GM06990 (cell line): ENCODE results near the gene MAGI2.

ENCODE experiments used
- DNase-seq: peaks from one replicate; pipeline ENCODE4 v3.0.0-alpha.2; 2011; ENCODE audit not compliant: insufficient read length; ENCODE audit errors: extremely low read depth
- H3K27me3 ChIP-seq: replicated peaks from 2 replicates; pipeline ENCODE4 v1.6.0; 2011; ENCODE audit warnings: low read length; ENCODE audit not compliant: control insufficient read depth, insufficient read depth
- H3K36me3 ChIP-seq: 2 replicates; pipeline ENCODE4 v1.5.1; 2011; ENCODE audit warnings: low read length; ENCODE audit not compliant: control insufficient read depth, insufficient read depth
- H3K4me3 ChIP-seq: replicated peaks from 2 replicates; pipeline ENCODE4 v1.5.1; 2011; ENCODE audit warnings: low read depth, mild to moderate bottlenecking, control low read depth, low read length
- TF ChIP-seq, protein P1 (sequence below): IDR thresholded peaks from 2 replicates; pipeline ENCODE4 v1.5.1; 2011; ENCODE audit warnings: low read length, control low read depth, mild to moderate bottlenecking, inconsistent platforms; ENCODE audit not compliant: insufficient read depth, poor library complexity, severe bottlenecking

The MAGI2 gene

DNA sequence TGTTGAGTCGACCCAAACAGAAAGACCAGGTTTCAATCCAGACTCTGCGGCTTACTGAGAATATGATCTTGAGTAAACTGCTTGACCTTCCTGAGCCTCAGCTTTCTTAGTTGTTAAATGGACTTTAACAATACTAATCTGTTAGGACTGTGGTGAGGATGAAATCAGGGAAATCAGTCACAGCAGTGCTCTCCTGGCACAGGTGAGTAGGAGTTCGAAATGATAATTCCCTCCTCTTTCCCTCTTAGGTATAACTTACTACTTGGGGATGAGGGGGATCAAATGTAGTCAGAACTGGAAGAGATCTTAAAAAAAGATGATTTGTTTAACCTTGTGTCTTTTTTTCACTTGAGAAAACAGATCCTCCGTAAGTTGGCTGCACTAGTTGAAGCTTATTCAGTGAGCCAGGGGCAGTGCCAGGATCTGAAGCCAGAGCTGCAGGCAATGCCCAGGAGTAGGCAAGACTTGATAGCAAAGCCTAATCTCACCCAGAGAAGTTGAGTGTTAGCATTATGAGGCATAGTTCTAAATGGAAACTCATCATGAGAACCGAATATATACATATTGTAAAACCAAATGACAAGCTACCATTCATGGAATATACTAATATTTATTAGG, 1.8 kb upstream of the MAGI2 start:
- TF ChIP-seq, protein P1, sequence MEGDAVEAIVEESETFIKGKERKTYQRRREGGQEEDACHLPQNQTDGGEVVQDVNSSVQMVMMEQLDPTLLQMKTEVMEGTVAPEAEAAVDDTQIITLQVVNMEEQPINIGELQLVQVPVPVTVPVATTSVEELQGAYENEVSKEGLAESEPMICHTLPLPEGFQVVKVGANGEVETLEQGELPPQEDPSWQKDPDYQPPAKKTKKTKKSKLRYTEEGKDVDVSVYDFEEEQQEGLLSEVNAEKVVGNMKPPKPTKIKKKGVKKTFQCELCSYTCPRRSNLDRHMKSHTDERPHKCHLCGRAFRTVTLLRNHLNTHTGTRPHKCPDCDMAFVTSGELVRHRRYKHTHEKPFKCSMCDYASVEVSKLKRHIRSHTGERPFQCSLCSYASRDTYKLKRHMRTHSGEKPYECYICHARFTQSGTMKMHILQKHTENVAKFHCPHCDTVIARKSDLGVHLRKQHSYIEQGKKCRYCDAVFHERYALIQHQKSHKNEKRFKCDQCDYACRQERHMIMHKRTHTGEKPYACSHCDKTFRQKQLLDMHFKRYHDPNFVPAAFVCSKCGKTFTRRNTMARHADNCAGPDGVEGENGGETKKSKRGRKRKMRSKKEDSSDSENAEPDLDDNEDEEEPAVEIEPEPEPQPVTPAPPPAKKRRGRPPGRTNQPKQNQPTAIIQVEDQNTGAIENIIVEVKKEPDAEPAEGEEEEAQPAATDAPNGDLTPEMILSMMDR = no peak
- no peak overlapping the region for H3K4me3 ChIP-seq
- DNase-seq = no peak
- H3K36me3 ChIP-seq = no peaks in the 10 kb centered on the region
- H3K27me3 ChIP-seq = no peaks in the 10 kb centered on the region

DNA sequence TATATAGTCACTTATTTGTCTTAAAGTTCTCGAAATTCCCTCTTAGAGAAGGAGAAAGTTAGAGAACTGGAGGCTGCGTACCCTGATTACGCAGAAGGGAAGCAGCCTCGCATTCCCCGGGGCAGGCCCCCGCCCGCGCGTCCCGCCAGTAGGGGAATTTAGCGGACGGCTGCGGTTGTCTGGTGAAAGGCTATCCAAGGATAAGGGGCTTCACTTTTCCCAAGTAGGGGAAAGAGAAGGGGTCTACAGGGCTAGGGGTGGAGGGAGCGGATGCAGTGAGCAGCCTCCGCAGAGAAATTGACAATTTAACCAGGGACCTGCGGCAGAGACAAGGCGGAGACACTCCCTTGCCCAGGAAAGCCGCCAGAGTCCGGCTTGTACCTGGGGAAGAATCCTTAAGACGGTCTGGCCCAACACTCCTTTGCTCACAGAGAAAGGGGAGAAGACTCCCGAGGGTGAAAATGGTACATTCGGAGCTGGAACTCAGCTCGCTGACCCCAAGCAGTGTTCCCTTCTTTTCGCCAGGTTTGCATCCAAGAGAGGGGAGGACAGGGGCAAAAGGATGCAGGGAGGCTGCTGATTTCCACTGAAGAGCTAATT, 994 bp upstream of the MAGI2 start:
- TF ChIP-seq, protein P1 = no peak
- no peaks in the 10 kb centered on the region for H3K27me3 ChIP-seq
- H3K36me3 ChIP-seq = no peaks in the 10 kb centered on the region
- H3K4me3 ChIP-seq = no peak overlapping the region
- DNase-seq = no peak

DNA sequence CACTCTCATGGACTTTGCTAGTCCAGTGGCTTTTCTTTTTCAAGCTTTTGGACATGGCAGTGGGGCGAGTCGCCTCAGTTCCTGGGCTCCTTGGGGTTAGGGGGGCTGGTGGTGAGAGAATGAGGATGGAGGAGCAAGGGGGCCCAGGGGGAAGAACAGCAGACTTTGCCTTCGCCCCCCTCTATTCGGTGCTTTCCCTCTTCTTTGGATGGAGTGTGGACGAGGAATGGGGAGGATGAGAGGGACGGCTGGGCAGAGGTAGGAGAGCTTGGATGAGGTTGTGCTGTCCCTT, 255 bp downstream of the MAGI2 start:
- H3K4me3 ChIP-seq = no peak overlapping the region
- no peak for DNase-seq
- no peaks in the 10 kb centered on the region for H3K27me3 ChIP-seq
- H3K36me3 ChIP-seq = no peaks in the 10 kb centered on the region
- TF ChIP-seq, protein P1 = no peak

DNA sequence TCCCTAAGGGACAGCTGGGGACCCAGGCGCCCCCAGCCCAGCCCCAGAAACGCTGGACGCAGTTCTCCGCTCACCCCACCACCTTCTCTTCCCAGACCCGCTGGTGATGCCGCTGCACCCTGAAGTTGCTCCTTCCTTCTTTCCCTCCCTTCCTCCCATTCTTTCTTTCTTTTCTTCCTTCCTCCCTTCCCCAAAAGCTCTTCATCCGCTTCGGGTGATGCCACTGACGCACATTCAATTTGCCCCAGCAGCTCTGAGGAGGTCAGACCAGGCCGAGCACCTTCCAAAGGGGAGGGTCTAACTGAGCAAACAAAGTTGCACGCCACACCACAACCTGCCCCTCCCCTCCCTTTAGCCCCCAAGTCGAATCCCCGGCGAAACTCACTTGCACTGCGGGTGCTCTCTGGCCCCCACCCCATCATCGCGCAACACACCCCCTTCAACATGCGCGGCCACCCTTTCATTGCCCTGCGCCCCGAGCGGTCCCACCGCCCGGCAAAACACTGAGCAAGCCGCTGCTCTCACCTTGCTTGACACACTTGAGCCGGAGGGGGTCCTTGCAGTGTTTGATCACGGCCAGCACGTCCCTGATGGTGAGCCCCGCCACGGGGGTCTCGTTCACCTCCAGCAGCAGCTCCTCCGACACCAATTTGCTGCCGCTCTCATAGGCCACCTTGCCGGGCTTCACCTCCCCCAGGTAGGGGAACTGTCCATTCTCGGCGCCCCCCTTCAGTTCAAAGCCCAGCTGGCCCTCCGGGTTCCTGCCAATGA, 787 bp downstream of the MAGI2 start:
- no peaks in the 10 kb centered on the region for H3K36me3 ChIP-seq
- no peaks in the 10 kb centered on the region for H3K27me3 ChIP-seq
- H3K4me3 ChIP-seq = no peak overlapping the region
- DNase-seq = no peak
- TF ChIP-seq, protein P1 = no peak

DNA sequence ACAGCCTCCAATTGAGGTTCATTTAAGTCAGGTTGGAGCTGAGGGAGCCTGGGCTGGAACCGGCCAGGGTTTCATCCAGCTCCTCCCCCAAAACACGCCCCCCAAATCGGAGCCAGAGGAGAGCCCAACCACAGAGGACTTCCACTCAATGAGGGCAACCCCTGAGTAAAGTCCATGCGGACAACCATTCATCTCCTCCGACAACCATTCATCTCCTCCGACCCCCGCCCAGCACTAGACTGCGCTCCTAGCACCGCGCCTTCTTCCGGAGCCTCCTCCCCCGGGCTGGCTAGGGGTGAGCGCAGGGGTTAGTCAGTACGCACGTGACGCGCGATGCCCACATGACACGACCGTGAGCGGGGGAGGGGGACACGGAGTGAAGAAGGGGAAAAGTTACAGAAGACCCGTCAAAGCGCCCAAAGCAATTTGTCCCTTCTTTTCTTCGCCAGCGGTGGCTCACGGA, 1.4 kb downstream of the MAGI2 start:
- Histone ChIP-seq H3K27me3 (no peaks in the 10 kb centered on the region), H3K36me3 (no peaks in the 10 kb centered on the region), H3K4me3 (no peak overlapping the region)
- TF ChIP-seq, protein P1 = no peak
- DNase-seq = no peak
